K562 (cell line): Measurements from ENCODE around the gene AP2A2. TPM values are rescaled to one million over a fixed set of nuclear protein-coding genes. Genes with fewer than 3 reads are reported as not detected.
A peak's percentile ranks its signal among the peaks of the same experiment; 100 is the strongest.

ENCODE experiments used
- ATAC-seq: fragments of 200-7000 bp; cut with Tn5 transposase; 3 replicates; pipeline ENCODE4 v1.9.1; 2020; ENCODE audit warnings: moderate library complexity
- BruUV-seq: library from RNA; stranded (reverse); fragments of 400-500 nt; replicated peaks from 2 replicates; lab custom pipeline; 2021; lab: Mats Ljungman, UMichigan
- CTCF ChIA-PET: fragments of 300-600 bp; formaldehyde crosslinking; extraction: SDS; loops from one replicate; lab custom pipeline; 2021; ENCODE audit warnings: low intra/inter-chr PET ratio; lab: Yijun Ruan, JAX
- POLR2A ChIA-PET: fragments of 300-600, 350-650 bp; sonication (Branson Sonifier 250); formaldehyde crosslinking; extraction: SDS; loops from one replicate; lab custom pipeline; 2021; ENCODE audit warnings: antibody characterized with exemption, inconsistent platforms; lab: Yijun Ruan, JAX
- DNase-seq, 4 experiments: peaks; one replicate each; pipeline versions ENCODE4 v3.0.0 to v3.0.0-alpha.2; 2011 to 2018; ENCODE audit warnings: low spot score in 3 of 4, mixed read lengths in 3 of 4; ENCODE audit errors: extremely low read depth in 1 of 4
- FAIRE-seq: peaks from 2 replicates; lab custom pipeline; 2011; peaks lifted over from hg19 to GRCh38; lab: Jason Lieb, UNC
- H2AFZ ChIP-seq: 2 replicates; pipeline ENCODE4 v1.6.0; 2011; ENCODE audit warnings: low read depth, low read length, control low read depth, inconsistent platforms
- H3K27ac ChIP-seq: fragments of 200-600 bp; 3 replicates; pipeline ENCODE4 v1.8.0; 2011; ENCODE audit warnings: low read depth, mild to moderate bottlenecking, control low read depth, inconsistent platforms, low read length, moderate library complexity, mixed read lengths; ENCODE audit errors: extremely low read depth
- H3K27me3 ChIP-seq, 2 experiments: fragments of 300-600 bp in 1 of 2; 2 replicates in 1 of 2; 3 replicates in 1 of 2; pipeline versions ENCODE4 v1.6.0 to v1.8.0; 2011; ENCODE audit warnings: inconsistent platforms in 2 of 2, low read length in 2 of 2, mild to moderate bottlenecking in 1 of 2, mixed read lengths in 1 of 2, moderate library complexity in 1 of 2; ENCODE audit not compliant: control insufficient read depth in 2 of 2, insufficient read depth in 2 of 2
- H3K36me3 ChIP-seq: fragments of 300-600 bp; 3 replicates; pipeline ENCODE4 v1.8.0; 2011; ENCODE audit warnings: mild to moderate bottlenecking, low read length, inconsistent platforms; ENCODE audit not compliant: control insufficient read depth, insufficient read depth
- H3K4me1 ChIP-seq, 2 experiments: fragments of 200-600 bp in 1 of 2; replicated peaks in 1 of 2; 2 replicates in 1 of 2; 3 replicates in 1 of 2; pipeline versions ENCODE4 v1.5.1 to v1.8.0; 2011; ENCODE audit warnings: inconsistent platforms in 2 of 2, low read length in 2 of 2, mild to moderate bottlenecking in 1 of 2, mixed read lengths in 1 of 2, moderate library complexity in 1 of 2; ENCODE audit not compliant: control insufficient read depth in 2 of 2, insufficient read depth in 2 of 2
- H3K4me2 ChIP-seq: 2 replicates; pipeline ENCODE4 v1.6.1; 2011; ENCODE audit warnings: low read length, control low read depth, inconsistent platforms, mixed read lengths; ENCODE audit not compliant: insufficient read depth
- H3K4me3 ChIP-seq: fragments of 200-600 bp; sonication (generic), shearing (Covaris generic); 2 replicates; pipeline ENCODE4 v1.5.1; 2016; ENCODE audit warnings: control low read depth, inconsistent platforms
- H3K79me2 ChIP-seq: fragments of 200-600 bp; 3 replicates; pipeline ENCODE4 v1.8.0; 2011; ENCODE audit warnings: low read length, inconsistent platforms; ENCODE audit not compliant: control insufficient read depth, insufficient read depth
- H3K9ac ChIP-seq, 2 experiments: 2 replicates each; pipeline versions ENCODE4 v1.6.0 to v1.6.1; 2011; ENCODE audit warnings: low read depth in 2 of 2, low read length in 2 of 2, control low read depth in 1 of 2, inconsistent platforms in 1 of 2, mild to moderate bottlenecking in 1 of 2, mixed read lengths in 1 of 2; ENCODE audit not compliant: insufficient read depth in 1 of 2
- H3K9me1 ChIP-seq: one replicate; pipeline ENCODE4 v1.6.0; 2011; ENCODE audit warnings: inconsistent platforms, mild to moderate bottlenecking, low read length, moderate library complexity; ENCODE audit not compliant: control insufficient read depth, insufficient read depth
- H3K9me3 ChIP-seq: replicated peaks from 2 replicates; pipeline ENCODE4 v1.5.1; 2011; ENCODE audit warnings: low read depth, low read length, inconsistent platforms; ENCODE audit not compliant: control insufficient read depth, insufficient read depth
- H4K20me1 ChIP-seq: replicated peaks from 2 replicates; pipeline ENCODE4 v1.6.1; 2011; ENCODE audit warnings: low read length, inconsistent platforms, mixed read lengths; ENCODE audit not compliant: control insufficient read depth, insufficient read depth
- C11orf30 ChIP-seq: fragments of 450-650 bp; IDR thresholded peaks from 2 replicates; pipeline ENCODE4 v1.6.1; 2016; ENCODE audit warnings: low read depth, mild to moderate bottlenecking
- CBX5 ChIP-seq: IDR thresholded peaks from 2 replicates; pipeline ENCODE4 v1.6.1; 2014; ENCODE audit warnings: low read depth, borderline replicate concordance
- FOXA1 ChIP-seq: fragments of 450-650 bp; IDR thresholded peaks from 2 replicates; pipeline ENCODE4 v1.6.1; 2016; ENCODE audit warnings: mild to moderate bottlenecking, borderline replicate concordance
- FOXK1 ChIP-seq: sonication (generic); formaldehyde crosslinking; IDR thresholded peaks from 2 replicates; pipeline ENCODE4 v1.8.0; 2022; ENCODE audit warnings: missing genetic modification reagents, mild to moderate bottlenecking, borderline replicate concordance
- MAFF ChIP-seq: IDR thresholded peaks from 2 replicates; pipeline ENCODE4 v1.6.1; 2012; ENCODE audit warnings: low read length, improper control_type of control experiment
- MAFG ChIP-seq: fragments of 450-650 bp; conservative IDR thresholded peaks from 2 replicates; pipeline ENCODE4 v1.6.1; 2016; ENCODE audit warnings: missing genetic modification characterization, missing compliant biosample characterization
- MAFK ChIP-seq: IDR thresholded peaks from 2 replicates; pipeline ENCODE4 v1.6.1; 2011; ENCODE audit warnings: low read length, improper control_type of control experiment
- MCM5 ChIP-seq: fragments of 450-650 bp; IDR thresholded peaks from 2 replicates; pipeline ENCODE4 v1.6.1; 2016; ENCODE audit warnings: low read depth
- PTRF ChIP-seq: fragments of 450-650 bp; IDR thresholded peaks from 2 replicates; pipeline ENCODE4 v1.6.1; 2016; ENCODE audit warnings: mild to moderate bottlenecking, missing genetic modification characterization, missing compliant biosample characterization
- SOX6 ChIP-seq: fragments of 450-650 bp; IDR thresholded peaks from 2 replicates; pipeline ENCODE4 v1.6.1; 2014; ENCODE audit warnings: mild to moderate bottlenecking
- SRSF9 ChIP-seq: fragments of 200-400 bp; formaldehyde crosslinking; IDR thresholded peaks from 2 replicates; pipeline ENCODE4 v1.6.1; 2017; ENCODE audit warnings: low read depth, low read length, borderline replicate concordance
- ZNF316 ChIP-seq: fragments of 450-650 bp; IDR thresholded peaks from 2 replicates; pipeline ENCODE4 v1.6.1; 2016
- ZNF511 ChIP-seq: sonication (generic); formaldehyde crosslinking; IDR thresholded peaks from 2 replicates; pipeline ENCODE4 v1.8.0; 2022; ENCODE audit warnings: mild to moderate bottlenecking, missing genetic modification reagents
- WGBS: fragments of 100-300 bp; shearing (Covaris generic); methylation state at CpG from one replicate; pipeline ENCODE4 v1.1.6; 2016; ENCODE audit warnings: low coverage, mixed read lengths; ENCODE audit not compliant: insufficient coverage; ENCODE audit errors: missing lambda C conversion rate; 5-methylcytosine and 5-hydroxymethylcytosine counted together
- in situ Hi-C: fragments of 300-500 bp; cut with MboI; formaldehyde crosslinking; loops from 4 replicates; pipeline ENCODE4 v1.15.0; 2018; ENCODE audit warnings: inconsistent platforms, mixed read lengths
- intact Hi-C: fragments of 100-400 bp; cut with micrococcal nuclease; formaldehyde crosslinking; loops from 2 replicates; pipeline ENCODE4 v1.14.2; 2022
- polyA plus RNA-seq, 8 experiments: library from polyadenylated mRNA; depleted of rRNA in 4 of 8; stranded (reverse) in 5 of 8; unstranded in 3 of 8; fragments of >200 nt; fragmentation: Nextera tagmentation in 2 of 8; fragmentation: Illumina TruSeq in 1 of 8; extraction: Ambion mirVana in 2 of 8; extraction: Trizol in 1 of 8; gene quantifications; 2 replicates each; pipeline versions ENCODE4 v1.2.1 to v1.2.3, GENCODE V29; 2011 to 2014; ENCODE audit warnings: inconsistent platforms in 1 of 8, missing spikeins in 1 of 8
- total RNA-seq, 7 experiments: library from RNA; depleted of rRNA in 6 of 7; stranded (reverse); fragments of >200 nt in 6 of 7; fragmentation: Illumina TruSeq in 2 of 7; extraction: Trizol in 2 of 7; gene quantifications; 2 replicates each; pipeline versions ENCODE4 v1.2.1 to v1.2.3, GENCODE V29; 2011 to 2021; ENCODE audit warnings: low replicate concordance in 1 of 7

Gene AP2A2
- total and polyA plus RNA-seq, 9 of the 15 experiments (the other 6 are each of a cell fraction or from before 2014, with no cell fraction given), result 0.69 to 41.7 (median 15.2) TPM

GRCh38 chr11:932435-932834 is 6.8 kb downstream of the AP2A2 start:
- Histone ChIP-seq H3K36me3 (peaks cover 11% of the 10 kb centered on the region; the same call in 1 of the 3 replicates), H4K20me1 (0 out of 2 replicates have a peak, but pooled peaks cover 2% of the 10 kb centered on the region), H2AFZ (no peak overlapping the region), H3K9me1 (no peaks in the 10 kb centered on the region), H3K4me3 (no peak overlapping the region), H3K4me1 (peaks cover 2 to 10% of the 10 kb centered on the region in 2 experiments; a peak in 4 of 5 replicates), H3K27me3 (no peaks in the 10 kb centered on the region), H3K27ac (no peak overlapping the region), H3K9me3 (no peaks in the 10 kb centered on the region), H3K4me2 (no peak overlapping the region), H3K9ac (no peak overlapping the region; a peak in 1 of 4 replicates), H3K79me2 (peaks cover 51% of the 10 kb centered on the region)
- in situ Hi-C loops (no loop called here), intact Hi-C loops (no loop called here)
- BruUV-seq, result no TSS peak
- WGBS, result 67% methylated on average over 4 of the region's 4 CpGs
- POLR2A ChIA-PET, result no interaction called here
- FAIRE-seq (no peak), DNase-seq (no peak), ATAC-seq (no peak)
- TF ChIP-seq MCM5 (no peak), MAFG (tag) (peak; percentile 76), PTRF (tag) (no peak), SOX6 (no peak), ZNF511 (CRISPR knock-in tag) (no peak), SRSF9 (no peak), ZNF316 (peak; percentile 96), CBX5 (no peak), MAFF (peak; percentile 85), FOXA1 (no peak), MAFK (peak; percentile 85), FOXK1 (CRISPR knock-in tag) (no peak), C11orf30 (peak; percentile 91)
- CTCF ChIA-PET, result no interaction called here
